ENCODE measurements around the gene CHRD.

DNA sequence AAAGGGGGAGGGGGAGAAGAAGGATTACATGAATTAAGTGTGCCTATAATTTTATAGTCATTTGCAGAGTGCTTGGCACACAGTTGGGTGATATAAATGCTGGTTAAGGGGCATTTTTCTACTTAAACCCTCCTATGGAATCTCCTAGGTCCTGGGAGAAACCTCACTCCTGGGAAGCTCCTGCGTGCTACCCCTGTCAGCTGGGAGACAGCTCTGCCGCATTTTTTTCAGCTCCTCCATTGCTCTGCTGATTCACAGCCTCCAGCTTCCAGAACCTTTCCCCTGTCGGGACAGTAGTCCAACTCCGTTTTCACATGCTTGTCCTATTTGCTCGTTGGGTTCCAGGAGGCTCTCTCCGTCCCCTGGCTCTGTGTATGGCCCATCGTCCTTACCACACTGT is 59.2 kb downstream of the CHRD start:
- TF ChIP-seq, protein P1, sequence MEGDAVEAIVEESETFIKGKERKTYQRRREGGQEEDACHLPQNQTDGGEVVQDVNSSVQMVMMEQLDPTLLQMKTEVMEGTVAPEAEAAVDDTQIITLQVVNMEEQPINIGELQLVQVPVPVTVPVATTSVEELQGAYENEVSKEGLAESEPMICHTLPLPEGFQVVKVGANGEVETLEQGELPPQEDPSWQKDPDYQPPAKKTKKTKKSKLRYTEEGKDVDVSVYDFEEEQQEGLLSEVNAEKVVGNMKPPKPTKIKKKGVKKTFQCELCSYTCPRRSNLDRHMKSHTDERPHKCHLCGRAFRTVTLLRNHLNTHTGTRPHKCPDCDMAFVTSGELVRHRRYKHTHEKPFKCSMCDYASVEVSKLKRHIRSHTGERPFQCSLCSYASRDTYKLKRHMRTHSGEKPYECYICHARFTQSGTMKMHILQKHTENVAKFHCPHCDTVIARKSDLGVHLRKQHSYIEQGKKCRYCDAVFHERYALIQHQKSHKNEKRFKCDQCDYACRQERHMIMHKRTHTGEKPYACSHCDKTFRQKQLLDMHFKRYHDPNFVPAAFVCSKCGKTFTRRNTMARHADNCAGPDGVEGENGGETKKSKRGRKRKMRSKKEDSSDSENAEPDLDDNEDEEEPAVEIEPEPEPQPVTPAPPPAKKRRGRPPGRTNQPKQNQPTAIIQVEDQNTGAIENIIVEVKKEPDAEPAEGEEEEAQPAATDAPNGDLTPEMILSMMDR (IDR thresholded peaks at IDR 0.05) = no peak
- no peak for TF ChIP-seq POLR2A (IDR thresholded peaks at IDR 0.05)

Data from esophagus squamous epithelium (tissue), 4 donors.